ENCODE measurements around the gene MARK3. TPM values are rescaled to one million over a fixed set of nuclear protein-coding genes. Genes with fewer than 3 reads are reported as not detected.
"Not testable (repeated sequence)": the region's sequence is repeated elsewhere in the genome, so short reads cannot be mapped to it uniquely, and the experiment has no call there.

Gene MARK3
- total RNA-seq, 2 experiments from 2014 or later = 78.6 to 81.4 TPM

GRCh38 chr14:103525430-103526246, 140.4 kb downstream of the MARK3 start:
- H3K4me3 Mint-ChIP-seq; CTCF ChIA-PET; DNase-seq; POLR2A ChIA-PET; H3K27ac Mint-ChIP-seq; H3K9me3 Mint-ChIP-seq; H3K36me3 Mint-ChIP-seq (ENCODE audit: low read depth): not testable (repeated sequence)
- Mint-ChIP-seq H3K27me3 (peaks cover 20% of the 10 kb centered on the region), H3K4me1 (peaks cover 37% of the 10 kb centered on the region)

- peaks cover 41% of the 10 kb centered on the region for H3K4me1 Mint-ChIP-seq
- H3K4me3 Mint-ChIP-seq = no peak overlapping the region
- peaks cover 20% of the 10 kb centered on the region for H3K27me3 Mint-ChIP-seq
- ChIA-PET POLR2A (no interaction called here), CTCF (interaction anchor here (0.5 to 2.5 kb wide), 3 partner anchors 8 to 232 kb away, joined by 4 to 12 read pairs (median 4); no protein-coding TSS in a partner anchor)
- no peak for DNase-seq
- no peaks in the 10 kb centered on the region for H3K9me3 Mint-ChIP-seq
- H3K27ac Mint-ChIP-seq = no peak overlapping the region
- H3K36me3 Mint-ChIP-seq (ENCODE audit: low read depth) = peaks cover 4% of the 10 kb centered on the region
These were observed 141.2 kb downstream of the MARK3 start for GRCh38 chr14:103526247-103526913.

DNA sequence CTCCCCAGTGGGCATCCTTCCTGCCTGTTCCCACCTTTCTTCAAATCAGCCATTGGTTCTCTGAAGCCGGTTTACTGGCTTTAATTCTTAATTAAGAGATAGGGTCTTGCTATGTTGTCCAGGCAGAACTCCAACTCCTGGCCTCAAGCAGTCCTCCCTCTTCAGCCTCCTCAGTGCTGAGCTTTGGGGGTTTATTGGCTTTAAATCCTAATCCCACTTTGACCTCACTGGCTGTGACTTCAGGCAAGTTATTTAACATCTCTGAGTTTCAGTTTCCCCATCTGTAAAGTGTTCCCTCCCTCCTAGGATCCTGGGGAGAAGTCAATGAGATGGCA, 141.7 kb downstream of the MARK3 start:
- no peak for DNase-seq
- Mint-ChIP-seq H3K4me3 (peak overlapping the region; percentile 95), H3K4me1 (peaks cover 44% of the 10 kb centered on the region), H3K27me3 (peaks cover 20% of the 10 kb centered on the region), H3K36me3 (ENCODE audit: low read depth) (peaks cover 4% of the 10 kb centered on the region), H3K9me3 (no peaks in the 10 kb centered on the region), H3K27ac (peak overlapping the region; percentile 62)
- CTCF ChIA-PET = interaction anchor here (0.5 to 2.5 kb wide), 3 partner anchors 9 to 232 kb away, joined by 4 to 12 read pairs (median 4); no protein-coding TSS in a partner anchor
- POLR2A ChIA-PET = no interaction called here

- Mint-ChIP-seq H3K9me3 (no peaks in the 10 kb centered on the region), H3K4me3 (peak overlapping the region; percentile 95), H3K4me1 (peaks cover 44% of the 10 kb centered on the region), H3K27ac (peak overlapping the region; percentile 62), H3K27me3 (peaks cover 16% of the 10 kb centered on the region), H3K36me3 (ENCODE audit: low read depth) (peaks cover 4% of the 10 kb centered on the region)
- ChIA-PET CTCF (interaction anchor here (0.5 to 2.5 kb wide), 3 partner anchors 9 to 1149 kb away, joined by 4 to 12 read pairs (median 7); no protein-coding TSS in a partner anchor), POLR2A (no interaction called here)
- DNase-seq = no peak
These were observed 142.4 kb downstream of the MARK3 start for GRCh38 chr14:103527408-103528145.

GRCh38 chr14:103528146-103528586, 143.0 kb downstream of the MARK3 start:
- ChIA-PET POLR2A (interaction anchor here (0.5 kb wide), 1 partner anchor 19 kb away, joined by 3 read pairs; no protein-coding TSS in a partner anchor), CTCF (interaction anchor here (0.5 to 2.5 kb wide), 4 partner anchors 10 to 1149 kb away, joined by 3 to 12 read pairs (median 6); no protein-coding TSS in a partner anchor)
- peaks cover 4% of the 10 kb centered on the region for H3K36me3 Mint-ChIP-seq (ENCODE audit: low read depth)
- H3K27ac Mint-ChIP-seq = peak overlapping the region; percentile 98
- peaks cover 16% of the 10 kb centered on the region for H3K27me3 Mint-ChIP-seq
- DNase-seq = no peak
- H3K9me3 Mint-ChIP-seq = no peaks in the 10 kb centered on the region
- H3K4me1 Mint-ChIP-seq = peaks cover 44% of the 10 kb centered on the region
- peak overlapping the region; percentile 95 for H3K4me3 Mint-ChIP-seq

- Mint-ChIP-seq H3K4me3 (peak within 1 kb of the TSS; percentile 95), H3K36me3 (ENCODE audit: low read depth) (peaks cover 4% of the 10 kb centered on the region), H3K9me3 (no peaks in the 10 kb centered on the region)
These were observed 143.6 kb downstream of the MARK3 start, which contains the start of gene TRMT61A for GRCh38 chr14:103528587-103529382. TSS of gene TRMT61A (plus strand) at chr14:103529196. CDS start at chr14:103529979, 783 bp downstream.

GRCh38 chr14:103529383-103530365, 144.5 kb downstream of the MARK3 start:
- CTCF ChIA-PET = interaction anchor here (0.9 to 2.6 kb wide), 6 partner anchors 8 to 76 kb away, joined by 3 to 7 read pairs (median 3); no protein-coding TSS in a partner anchor
- peaks cover 4% of the 10 kb centered on the region for H3K36me3 Mint-ChIP-seq (ENCODE audit: low read depth)

More at GRCh38 chr14:103528587-103529382, 143.6 kb downstream of the MARK3 start, which contains the start of gene TRMT61A:
- peak; percentile 76 for DNase-seq
- ChIA-PET CTCF (interaction anchor here (0.9 to 2.6 kb wide), 6 partner anchors 8 to 75 kb away, joined by 3 to 12 read pairs (median 6); no protein-coding TSS in a partner anchor), POLR2A (interaction anchor here (0.5 kb wide), 1 partner anchor 19 kb away, joined by 3 read pairs; no protein-coding TSS in a partner anchor)
- Mint-ChIP-seq H3K27ac (peak within 1 kb of the TSS; percentile 98), H3K4me1 (peaks cover 40% of the 10 kb centered on the region), H3K27me3 (peaks cover 10% of the 10 kb centered on the region)

DNA sequence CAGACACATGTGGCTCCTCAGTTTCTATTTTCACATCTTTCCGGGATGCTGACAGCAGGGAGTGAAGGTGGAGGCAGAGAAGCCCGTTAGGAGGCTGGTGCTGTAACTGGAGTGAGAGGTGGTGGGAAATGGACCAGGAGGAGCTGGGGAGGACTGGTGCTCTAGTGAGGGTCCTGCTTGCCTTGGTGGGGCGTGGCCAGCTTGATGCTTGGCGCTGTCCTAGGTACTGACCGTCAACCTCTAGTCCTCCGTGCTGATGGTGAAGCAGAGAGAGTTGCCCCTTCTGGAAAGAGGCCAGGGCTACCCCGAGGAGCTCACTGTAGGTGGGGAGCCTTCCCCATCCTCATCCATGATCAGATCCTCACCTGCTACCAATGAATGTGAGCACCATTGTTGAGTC, 145.2 kb downstream of the MARK3 start:
- peaks cover 40% of the 10 kb centered on the region for H3K4me1 Mint-ChIP-seq
- POLR2A ChIA-PET = no interaction called here

More at GRCh38 chr14:103529383-103530365, 144.5 kb downstream of the MARK3 start:
- Mint-ChIP-seq H3K9me3 (no peaks in the 10 kb centered on the region), H3K27me3 (peaks cover under 1% of the 10 kb centered on the region), H3K27ac (peak overlapping the region; percentile 98), H3K4me3 (peak overlapping the region; percentile 95), H3K4me1 (peaks cover 40% of the 10 kb centered on the region)
- no peak for DNase-seq
- POLR2A ChIA-PET = no interaction called here

GRCh38 chr14:103530831-103531230, 145.6 kb downstream of the MARK3 start:
- Mint-ChIP-seq H3K4me1 (peaks cover 40% of the 10 kb centered on the region), H3K36me3 (ENCODE audit: low read depth) (peaks cover 4% of the 10 kb centered on the region), H3K4me3 (peak overlapping the region; percentile 95), H3K9me3 (no peaks in the 10 kb centered on the region), H3K27me3 (no peaks in the 10 kb centered on the region), H3K27ac (peak overlapping the region; percentile 50)
- DNase-seq = no peak
- POLR2A ChIA-PET = no interaction called here
- CTCF ChIA-PET = interaction anchor here (0.5 to 2.6 kb wide), 4 partner anchors 13 to 965 kb away, joined by 3 to 7 read pairs (median 3); no protein-coding TSS in a partner anchor

More for the DNA sequence above, 145.2 kb downstream of the MARK3 start:
- no peaks in the 10 kb centered on the region for H3K27me3 Mint-ChIP-seq
- DNase-seq = peak; percentile 43
- no peaks in the 10 kb centered on the region for H3K9me3 Mint-ChIP-seq
- CTCF ChIA-PET = interaction anchor here (1.0 to 2.6 kb wide), 4 partner anchors 9 to 30 kb away, joined by 3 to 7 read pairs (median 4); no protein-coding TSS in a partner anchor
- H3K27ac Mint-ChIP-seq = peak overlapping the region; percentile 71
- H3K4me3 Mint-ChIP-seq = peak overlapping the region; percentile 95
- peaks cover 4% of the 10 kb centered on the region for H3K36me3 Mint-ChIP-seq (ENCODE audit: low read depth)

DNA sequence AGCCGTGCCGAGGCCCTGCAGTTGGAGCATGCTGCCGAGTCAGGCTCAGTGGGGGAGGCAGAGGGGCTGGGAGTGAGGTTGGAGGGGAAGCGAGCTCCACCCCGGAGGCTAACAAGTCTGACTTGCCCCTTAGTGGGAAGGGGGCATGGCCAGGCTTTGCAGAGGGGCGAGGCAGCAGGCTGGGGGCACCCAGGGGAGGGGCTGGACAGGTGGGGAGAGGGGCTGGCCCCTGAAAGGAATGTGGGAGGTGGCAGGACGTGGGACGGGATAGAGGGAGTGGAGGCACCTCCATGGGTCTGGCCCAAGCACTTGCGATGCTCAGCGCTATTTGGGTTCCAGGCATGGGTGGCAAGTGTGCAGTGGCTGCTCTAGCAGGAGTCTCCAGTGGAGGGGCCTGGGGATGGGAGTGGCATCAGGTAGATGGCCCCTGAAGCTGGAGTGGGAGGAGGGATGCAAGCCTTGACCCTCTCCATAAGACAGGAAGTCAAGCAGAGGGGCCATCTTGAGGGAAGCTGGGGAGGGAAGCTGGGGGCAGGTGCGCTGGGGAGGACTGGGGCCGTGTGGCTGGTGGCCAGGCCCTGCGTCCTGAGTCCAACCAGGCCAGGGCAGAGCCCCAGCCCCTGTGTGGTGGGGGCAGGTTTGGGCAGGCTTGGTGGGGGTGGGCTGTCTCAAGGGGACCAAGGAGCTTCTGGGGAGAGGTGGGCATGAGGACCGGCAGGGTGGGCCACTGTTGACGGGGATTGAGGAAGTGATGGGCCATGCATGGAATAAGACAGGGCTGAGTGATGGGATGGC, 146.4 kb downstream of the MARK3 start:
- Mint-ChIP-seq H3K27ac (peak overlapping the region; percentile 50), H3K4me3 (no peak overlapping the region), H3K9me3 (no peaks in the 10 kb centered on the region), H3K4me1 (peaks cover 39% of the 10 kb centered on the region), H3K36me3 (ENCODE audit: low read depth) (peaks cover 4% of the 10 kb centered on the region), H3K27me3 (no peaks in the 10 kb centered on the region)
- CTCF ChIA-PET = interaction anchor here (0.5 to 2.6 kb wide), 3 partner anchors 14 to 966 kb away, joined by 3 to 7 read pairs (median 3); no protein-coding TSS in a partner anchor
- DNase-seq = no peak
- POLR2A ChIA-PET = no interaction called here
